HG03025 (cell line): ENCODE measurements around the gene ZC3H6.

Experiments used
- ATAC-seq: cut with Tn5 transposase; IDR thresholded peaks from one replicate; pipeline ENCODE4 v1.9.1; 2021; ENCODE audit warnings: mild to moderate bottlenecking, moderate library complexity; ENCODE audit not compliant: unreplicated experiment, low FRiP score

ZC3H6 gene

GRCh38 chr2:112275311-112275886, at the start of gene ZC3H6:
Gene ZC3H6 (plus strand): TSS chr2:112275597. CDS start chr2:112275995, 398 bp downstream.
- peak; percentile 95 for ATAC-seq

- no peak for ATAC-seq
These were observed 46.0 kb upstream of the ZC3H6 start for GRCh38 chr2:112229348-112229747.

- no peak for ATAC-seq
These were observed 45.0 kb upstream of the ZC3H6 start for GRCh38 chr2:112230371-112230770.

- no peak for ATAC-seq
These were observed 35.5 kb upstream of the ZC3H6 start for GRCh38 chr2:112239862-112240261.

GRCh38 chr2:112242384-112242783, 33.0 kb upstream of the ZC3H6 start:
- ATAC-seq = no peak

GRCh38 chr2:112243233-112243632, 32.2 kb upstream of the ZC3H6 start:
- no peak for ATAC-seq

- no peak for ATAC-seq
These were observed 30.5 kb upstream of the ZC3H6 start for GRCh38 chr2:112244854-112245253.

GRCh38 chr2:112251271-112251670, 24.1 kb upstream of the ZC3H6 start:
- ATAC-seq = no peak

- ATAC-seq = no peak
These were observed 22.1 kb upstream of the ZC3H6 start for GRCh38 chr2:112253261-112253815.

- peak; percentile 91 for ATAC-seq
These were observed 20.7 kb upstream of the ZC3H6 start, which contains the start of gene ZC3H8 for GRCh38 chr2:112254466-112255240. Gene ZC3H8 (minus strand): TSS chr2:112255042. CDS start chr2:112254981, 61 bp downstream.

- no peak for ATAC-seq
These were observed 19.5 kb upstream of the ZC3H6 start for GRCh38 chr2:112255875-112256274.

GRCh38 chr2:112256654-112257053, 18.7 kb upstream of the ZC3H6 start:
- ATAC-seq = no peak

GRCh38 chr2:112257575-112257974, 17.8 kb upstream of the ZC3H6 start:
- no peak for ATAC-seq

- no peak for ATAC-seq
These were observed 15.7 kb upstream of the ZC3H6 start for GRCh38 chr2:112259509-112260294.

GRCh38 chr2:112260295-112260625, 15.1 kb upstream of the ZC3H6 start:
- ATAC-seq = no peak

- no peak for ATAC-seq
These were observed 12.5 kb upstream of the ZC3H6 start for GRCh38 chr2:112262876-112263275.

GRCh38 chr2:112268547-112268946, 6.8 kb upstream of the ZC3H6 start:
- no peak for ATAC-seq

GRCh38 chr2:112272669-112273068, 2.7 kb upstream of the ZC3H6 start:
- ATAC-seq = no peak

- ATAC-seq = no peak
These were observed 2.0 kb upstream of the ZC3H6 start for GRCh38 chr2:112273349-112273748.

- peak; percentile 54 for ATAC-seq
These were observed 733 bp downstream of the ZC3H6 start for GRCh38 chr2:112275887-112276773.
